HG02840 (cell line): Measurements from ENCODE around the gene LRRC14B.
"Not testable (repeated sequence)": the region's sequence is repeated elsewhere in the genome, so short reads cannot be mapped to it uniquely, and the experiment has no call there.

ENCODE experiments used
- ATAC-seq: cut with Tn5 transposase; IDR thresholded peaks from one replicate; pipeline ENCODE4 v1.9.1; 2021; ENCODE audit warnings: mild to moderate bottlenecking, moderate library complexity, moderate number of reproducible peaks; ENCODE audit not compliant: unreplicated experiment, low FRiP score

The LRRC14B gene

DNA sequence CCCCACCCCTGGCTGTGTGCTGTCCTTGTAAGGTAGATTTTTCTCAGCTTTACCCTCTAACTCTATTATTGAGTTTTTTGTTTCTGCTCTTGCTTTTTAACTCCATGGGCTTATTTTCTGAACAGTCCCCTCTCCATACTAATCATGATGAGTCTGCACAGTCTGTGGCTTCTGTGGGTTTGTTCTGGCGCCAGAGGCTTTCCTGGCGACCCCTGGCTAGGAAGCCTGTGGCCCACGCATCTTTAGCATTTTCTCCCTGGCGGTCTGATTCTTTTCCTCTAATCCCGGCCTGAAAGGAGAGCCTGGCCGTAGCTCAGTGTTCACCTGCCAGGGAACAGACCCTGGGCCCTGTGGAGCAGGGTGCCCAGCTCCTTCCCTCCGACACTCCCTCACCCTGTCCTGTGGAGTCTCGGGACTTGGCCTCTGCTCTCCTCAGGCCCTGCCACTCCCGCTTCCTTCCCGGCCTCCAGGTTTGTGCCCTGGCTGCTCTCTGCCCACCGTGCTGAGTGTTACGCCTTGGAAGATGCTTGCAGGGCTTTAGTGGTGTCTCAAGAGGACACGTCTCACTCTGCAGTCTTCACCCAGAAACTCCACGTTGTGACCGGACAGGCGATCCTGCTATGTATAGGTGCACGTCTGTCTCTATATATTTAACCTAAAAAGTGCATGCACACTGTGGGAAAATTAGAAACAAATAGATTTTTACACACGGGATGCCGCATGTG is 31.7 kb upstream of the LRRC14B start:
- ATAC-seq: no peak

DNA sequence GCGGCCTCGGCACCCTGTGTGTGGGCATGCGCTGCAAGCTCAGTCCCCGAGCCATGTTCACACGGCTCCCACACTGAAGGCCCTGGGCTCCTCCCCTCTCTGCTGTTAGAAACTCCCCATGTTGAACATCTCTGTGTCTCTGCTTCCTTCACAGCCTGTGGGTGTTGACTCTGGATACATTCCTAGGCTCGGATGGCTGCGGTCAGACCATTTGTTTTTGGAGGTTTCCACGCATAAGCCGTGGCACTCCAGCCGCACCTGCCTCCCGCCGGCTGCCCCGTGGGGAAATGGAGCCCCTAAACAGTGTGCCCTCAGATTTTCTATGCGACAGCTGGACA is 31.2 kb upstream of the LRRC14B start:
- no peak for ATAC-seq

DNA sequence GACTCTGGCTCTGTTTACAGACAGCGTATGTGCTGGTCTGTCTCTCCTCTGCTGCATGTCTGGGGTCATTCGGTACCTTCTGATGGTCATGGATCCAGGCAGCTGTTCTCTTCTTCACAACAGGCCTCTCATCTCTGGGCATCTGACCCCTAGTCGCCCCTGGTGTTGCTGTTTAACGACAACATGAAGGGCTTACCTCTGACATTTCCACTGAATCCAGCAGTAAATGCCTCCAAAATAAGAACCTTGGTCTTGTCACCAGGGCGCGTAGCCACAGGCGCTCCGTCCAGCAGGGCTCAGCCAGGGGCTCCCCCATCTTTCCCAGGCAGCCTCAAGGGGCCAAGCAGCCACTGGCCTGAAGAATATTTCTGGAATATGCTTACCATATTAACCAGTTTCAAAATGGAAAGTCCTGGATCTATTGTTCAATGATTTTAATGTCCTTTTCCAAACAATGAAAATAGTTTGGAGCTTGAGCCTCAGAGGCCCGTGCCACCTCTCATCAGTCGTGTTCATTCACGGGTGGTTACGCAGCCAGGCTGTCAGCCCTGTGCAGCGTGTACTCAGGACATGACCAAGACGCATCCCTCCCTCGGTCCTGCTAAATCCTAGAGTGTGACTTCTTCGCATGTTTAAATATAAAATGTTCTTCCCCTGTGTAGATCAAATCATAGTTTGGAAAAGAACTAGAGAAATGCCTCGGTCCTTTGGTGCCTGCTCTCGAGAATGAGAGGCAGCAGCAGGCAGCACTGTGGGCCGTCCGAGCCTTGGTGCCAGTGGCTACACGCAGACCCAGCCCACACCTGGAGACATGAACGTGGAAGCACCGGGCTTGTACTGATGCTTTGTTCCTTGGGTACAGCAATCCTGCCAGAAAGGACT is 30.1 kb upstream of the LRRC14B start:
- no peak for ATAC-seq

DNA sequence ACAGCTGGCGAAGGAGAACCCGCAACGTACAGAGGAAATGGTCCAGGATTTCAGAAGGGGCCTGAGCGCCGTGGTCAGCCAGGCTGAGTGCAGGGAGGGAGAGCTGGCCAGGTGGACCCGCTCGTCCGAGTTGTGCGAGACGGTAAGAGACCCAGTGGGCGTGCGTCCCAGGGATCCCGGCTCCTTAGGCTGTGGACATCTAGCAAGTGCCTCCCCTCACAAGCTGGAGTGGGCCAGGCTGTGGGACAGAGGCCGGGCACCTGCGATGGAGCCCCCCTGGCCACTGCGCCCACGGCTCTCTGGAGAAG is 29.5 kb upstream of the LRRC14B start:
- ATAC-seq: no peak

DNA sequence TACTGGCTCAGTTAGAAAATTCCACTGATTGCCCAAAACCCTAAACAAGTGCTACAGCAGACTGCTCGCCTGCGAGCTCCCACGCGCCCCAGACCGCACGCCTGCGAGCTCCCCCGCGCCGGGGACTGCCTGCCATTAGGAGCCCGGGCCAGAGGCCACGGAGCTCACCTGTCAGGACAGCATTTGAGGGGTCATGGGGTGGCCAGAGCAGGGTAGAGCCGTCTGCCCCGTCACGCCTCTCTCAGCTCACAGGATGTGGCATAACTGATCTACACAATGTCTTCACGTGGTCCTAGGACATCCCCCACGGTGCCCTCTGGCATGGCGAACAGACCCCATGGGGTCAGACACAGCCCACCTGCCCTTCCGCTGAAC is 29.1 kb upstream of the LRRC14B start:
- ATAC-seq: no peak

DNA sequence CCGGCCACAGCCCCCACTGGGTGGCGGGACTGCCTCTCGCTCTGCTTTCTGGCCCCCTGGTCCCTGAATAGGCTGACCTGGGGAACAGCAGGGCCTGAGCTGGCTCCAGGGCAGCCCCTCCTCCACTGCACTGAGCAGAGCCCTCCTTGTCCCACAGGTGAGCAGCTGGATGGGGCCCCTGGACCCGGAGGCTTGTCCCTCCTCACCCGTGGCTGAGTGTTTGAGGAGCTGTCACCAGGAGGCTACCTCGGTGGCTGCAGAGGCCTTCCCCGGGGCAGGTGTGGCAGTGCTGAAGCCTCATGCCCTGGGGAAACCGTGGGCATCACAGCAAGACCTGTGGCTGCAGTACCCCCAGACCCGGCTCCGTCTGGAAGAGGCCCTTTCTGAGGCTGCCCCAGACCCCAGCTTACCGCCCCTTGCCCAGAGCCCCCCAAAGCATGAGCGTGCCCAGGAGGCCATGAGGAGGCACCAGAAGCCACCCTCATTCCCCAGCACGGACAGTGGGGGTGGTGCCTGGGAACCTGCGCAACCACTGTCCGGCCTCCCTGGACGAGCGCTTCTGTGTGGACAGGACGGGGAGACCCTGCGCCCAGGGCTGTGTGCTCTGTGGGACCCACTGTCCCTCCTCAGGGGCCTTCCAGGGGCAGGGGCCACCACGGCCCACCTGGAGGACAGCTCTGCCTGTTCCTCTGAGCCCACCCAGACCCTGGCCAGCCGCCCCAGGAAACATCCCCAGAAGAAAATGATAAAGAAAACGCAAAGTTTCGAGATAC is 28.5 kb upstream of the LRRC14B start:
- no peak for ATAC-seq

DNA sequence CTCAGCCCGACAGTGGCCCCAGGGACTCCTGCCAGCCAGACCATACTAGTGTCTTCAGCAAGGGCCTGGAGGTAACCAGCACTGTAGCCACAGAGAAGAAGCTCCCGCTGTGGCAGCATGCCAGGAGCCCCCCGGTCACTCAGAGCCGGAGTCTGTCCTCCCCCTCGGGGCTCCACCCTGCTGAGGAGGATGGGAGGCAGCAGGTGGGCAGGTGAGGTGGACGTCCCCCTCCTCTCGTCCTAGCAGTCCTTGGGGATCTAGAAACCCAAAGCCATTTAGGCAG is 28.0 kb upstream of the LRRC14B start:
- no peak for ATAC-seq

DNA sequence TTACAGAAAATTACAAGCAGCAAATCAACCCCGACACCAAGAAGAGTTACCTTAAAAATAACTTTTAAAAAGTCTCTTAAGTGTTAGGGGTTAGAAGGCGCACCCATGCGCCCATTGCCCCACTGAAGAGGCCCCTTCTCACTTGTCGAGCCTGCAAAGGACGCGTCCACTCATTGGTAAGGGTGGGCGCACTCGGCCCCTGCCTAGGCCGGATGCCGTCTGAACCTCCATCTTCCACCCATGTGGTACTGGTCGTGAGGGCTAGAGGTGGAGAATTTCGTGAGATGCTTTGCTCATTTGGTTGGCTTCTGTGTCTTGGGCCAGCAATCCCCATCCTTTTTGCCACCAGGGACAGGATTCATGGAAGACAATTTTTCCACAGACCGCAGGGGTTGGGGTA is 27.5 kb upstream of the LRRC14B start:
- ATAC-seq: no peak

DNA sequence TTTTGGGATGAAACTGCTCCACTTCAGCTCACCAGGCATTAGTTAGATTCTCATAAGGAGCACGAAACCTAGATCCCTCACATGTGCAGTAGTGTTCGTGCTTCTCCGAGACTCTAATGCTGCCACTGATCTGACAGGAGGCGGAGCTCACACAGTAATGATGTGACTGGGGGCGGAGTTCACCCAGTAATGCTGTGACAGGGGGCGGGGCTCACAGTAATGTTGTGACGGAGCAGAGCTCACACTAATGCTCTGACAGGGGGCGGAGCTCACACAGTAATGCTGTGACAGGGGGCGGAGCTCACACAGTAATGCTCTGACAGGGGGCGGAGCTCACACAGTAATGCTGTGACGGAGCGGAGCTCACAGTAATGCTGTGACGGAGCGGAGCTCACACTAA is 27.1 kb upstream of the LRRC14B start:
- no peak for ATAC-seq

DNA sequence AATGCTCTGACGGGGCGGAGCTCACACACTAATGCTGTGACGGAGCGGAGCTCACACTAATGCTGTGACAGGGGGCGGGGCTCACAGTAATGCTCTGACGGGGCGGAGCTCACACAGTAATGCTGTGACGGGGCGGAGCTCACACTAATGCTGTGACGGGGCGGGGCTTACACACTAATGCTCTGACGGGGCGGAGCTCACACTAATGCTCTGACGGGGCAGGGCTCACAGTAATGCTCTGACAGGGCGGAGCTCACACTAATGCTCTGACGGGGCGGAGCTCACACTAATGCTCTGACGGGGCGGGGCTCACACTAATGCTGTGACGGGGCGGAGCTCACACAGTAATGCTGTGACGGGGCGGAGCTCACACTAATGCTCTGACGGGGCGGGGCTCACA is 26.5 kb upstream of the LRRC14B start:
- ATAC-seq: not testable (repeated sequence)

DNA sequence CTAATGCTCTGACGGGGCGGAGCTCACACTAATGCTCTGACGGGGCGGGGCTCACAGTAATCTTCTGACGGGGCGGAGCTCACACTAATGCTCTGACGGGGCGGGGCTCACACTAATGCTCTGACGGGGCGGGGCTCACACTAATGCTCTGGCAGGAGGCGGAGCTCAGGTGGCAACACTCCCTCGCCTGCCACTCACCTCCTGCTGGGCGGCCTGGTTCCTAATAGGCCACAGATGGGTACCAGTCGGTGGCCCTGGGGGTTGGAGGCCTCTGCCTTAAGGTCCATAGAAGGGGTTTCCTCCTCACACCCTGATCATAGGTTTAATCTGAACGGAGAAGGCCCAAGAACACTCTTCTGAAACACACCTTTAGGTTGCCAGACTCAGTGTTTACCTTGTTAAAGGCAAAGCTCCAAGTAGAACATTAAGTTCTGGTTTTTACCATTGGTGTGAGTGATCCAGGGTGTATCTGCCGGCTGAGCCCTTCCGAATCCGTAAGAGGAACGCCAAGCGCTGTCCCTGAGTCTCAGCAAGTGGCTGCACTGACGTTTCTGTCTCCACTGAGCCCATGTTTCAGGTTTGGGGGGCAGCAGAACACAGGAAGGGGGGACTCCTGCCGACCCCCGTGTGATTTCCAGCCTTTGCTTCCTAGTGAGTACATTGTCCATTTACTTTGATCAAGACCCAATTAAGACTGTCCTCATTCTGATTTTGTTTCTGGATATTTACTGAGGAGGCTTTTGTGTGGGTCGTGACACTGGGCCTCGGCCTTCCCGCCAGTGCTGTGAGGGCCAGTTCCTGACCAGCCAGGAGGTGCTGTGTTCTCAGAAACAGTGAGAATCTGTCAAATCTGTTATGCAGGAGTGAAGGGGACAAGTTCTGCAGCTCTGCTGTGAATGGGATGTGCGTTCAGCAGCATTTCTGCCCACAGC is 24.6 kb upstream of the LRRC14B start:
- no peak for ATAC-seq

DNA sequence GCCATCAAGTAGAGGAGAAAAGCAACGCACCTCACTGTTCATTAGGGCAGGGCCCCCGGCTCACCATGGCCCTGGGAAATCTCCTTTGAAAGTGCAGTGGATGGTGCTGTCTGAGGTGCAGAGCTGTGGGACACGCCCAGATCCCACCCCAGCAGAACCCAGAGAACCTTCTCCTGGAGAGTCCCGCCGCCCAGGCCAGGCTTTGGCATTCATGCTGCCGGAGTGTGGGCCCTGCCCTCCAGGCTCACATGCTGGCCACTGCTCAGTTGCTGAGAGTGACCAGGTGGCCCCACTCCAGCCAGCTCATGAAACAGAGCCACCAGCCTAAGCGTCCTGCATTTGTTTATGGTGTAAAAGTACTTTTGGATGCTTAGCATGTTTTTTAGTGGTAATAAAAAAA is 23.8 kb upstream of the LRRC14B start:
- ATAC-seq: no peak

DNA sequence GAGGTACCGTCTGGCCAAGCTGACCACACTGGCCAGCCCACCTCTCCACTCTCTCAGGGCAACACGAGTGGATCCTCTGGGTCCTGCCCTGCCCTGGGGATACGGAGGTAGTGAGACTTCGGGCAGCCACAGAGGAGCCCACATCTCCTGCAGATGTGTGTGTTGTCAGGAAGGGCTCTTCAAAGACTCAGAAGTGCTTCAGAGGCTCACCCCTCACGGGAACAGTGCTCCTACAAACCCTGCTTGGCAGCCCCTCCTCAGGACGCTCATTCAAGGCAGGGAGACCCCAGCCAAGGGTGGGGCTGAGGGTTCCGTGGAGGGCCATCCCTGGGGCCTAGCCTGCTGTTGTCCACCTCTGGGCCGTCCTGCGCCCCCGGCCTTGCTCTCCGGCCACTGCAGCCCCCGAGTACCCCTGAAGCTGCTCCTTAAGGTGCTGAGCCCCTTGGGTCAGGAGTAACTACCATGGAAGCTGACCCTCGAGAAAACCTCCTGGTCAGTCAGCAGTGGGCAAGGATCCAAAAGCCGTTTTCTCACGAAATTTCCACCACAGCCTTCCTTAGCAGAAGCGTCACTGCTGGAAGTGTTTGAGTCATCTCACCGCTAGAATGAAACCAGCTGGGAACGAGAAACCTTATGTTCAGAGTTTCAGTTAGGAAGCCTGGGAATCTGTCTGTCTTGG is 23.2 kb upstream of the LRRC14B start:
- ATAC-seq: no peak

DNA sequence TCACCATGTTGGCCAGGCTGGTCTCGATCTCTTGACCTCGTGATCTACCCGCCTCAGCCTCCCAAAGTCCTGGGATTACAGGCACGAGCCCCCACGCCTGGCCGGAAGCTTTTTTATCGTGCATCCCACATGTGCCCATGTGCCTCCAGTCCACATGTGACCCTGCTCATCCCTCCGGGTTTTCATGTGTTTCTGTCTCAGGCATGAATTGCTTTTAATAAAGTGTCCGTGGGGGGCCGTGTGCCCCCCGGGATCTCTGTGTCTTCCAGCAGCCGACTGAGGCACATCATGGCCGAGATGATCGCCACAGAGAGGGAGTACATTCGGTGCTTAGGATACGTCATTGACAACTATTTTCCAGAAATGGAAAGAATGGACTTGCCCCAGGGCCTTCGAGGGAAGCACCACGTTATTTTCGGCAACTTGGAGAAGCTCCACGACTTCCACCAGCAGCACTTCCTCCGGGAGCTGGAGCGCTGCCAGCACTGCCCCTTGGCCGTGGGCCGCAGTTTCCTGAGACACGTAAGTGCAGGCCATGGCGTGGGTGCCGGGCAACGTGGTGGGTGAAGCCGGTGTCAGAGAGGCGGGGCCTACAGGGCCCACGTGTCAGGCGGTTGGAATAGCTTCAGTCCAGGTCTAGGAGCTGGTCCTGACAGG is 22.1 kb upstream of the LRRC14B start:
- no peak for ATAC-seq

DNA sequence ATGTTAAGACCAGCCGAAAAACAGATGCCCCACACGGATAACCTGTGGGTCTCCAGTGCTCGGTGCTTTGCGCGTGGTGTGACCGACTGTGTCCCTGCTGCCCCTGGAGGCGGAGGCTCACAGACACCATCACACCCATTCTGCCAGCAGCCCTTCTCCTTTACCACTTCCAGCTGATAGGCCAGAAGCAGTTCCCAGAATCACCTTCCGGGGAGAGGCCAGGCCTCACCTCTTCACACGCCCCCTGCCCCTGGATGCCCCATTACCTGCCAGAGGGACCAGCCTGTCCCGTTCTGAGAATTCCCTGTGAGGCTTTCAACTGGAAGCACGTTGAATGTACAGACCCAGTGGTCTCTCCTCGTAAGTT is 21.6 kb upstream of the LRRC14B start:
- no peak for ATAC-seq

DNA sequence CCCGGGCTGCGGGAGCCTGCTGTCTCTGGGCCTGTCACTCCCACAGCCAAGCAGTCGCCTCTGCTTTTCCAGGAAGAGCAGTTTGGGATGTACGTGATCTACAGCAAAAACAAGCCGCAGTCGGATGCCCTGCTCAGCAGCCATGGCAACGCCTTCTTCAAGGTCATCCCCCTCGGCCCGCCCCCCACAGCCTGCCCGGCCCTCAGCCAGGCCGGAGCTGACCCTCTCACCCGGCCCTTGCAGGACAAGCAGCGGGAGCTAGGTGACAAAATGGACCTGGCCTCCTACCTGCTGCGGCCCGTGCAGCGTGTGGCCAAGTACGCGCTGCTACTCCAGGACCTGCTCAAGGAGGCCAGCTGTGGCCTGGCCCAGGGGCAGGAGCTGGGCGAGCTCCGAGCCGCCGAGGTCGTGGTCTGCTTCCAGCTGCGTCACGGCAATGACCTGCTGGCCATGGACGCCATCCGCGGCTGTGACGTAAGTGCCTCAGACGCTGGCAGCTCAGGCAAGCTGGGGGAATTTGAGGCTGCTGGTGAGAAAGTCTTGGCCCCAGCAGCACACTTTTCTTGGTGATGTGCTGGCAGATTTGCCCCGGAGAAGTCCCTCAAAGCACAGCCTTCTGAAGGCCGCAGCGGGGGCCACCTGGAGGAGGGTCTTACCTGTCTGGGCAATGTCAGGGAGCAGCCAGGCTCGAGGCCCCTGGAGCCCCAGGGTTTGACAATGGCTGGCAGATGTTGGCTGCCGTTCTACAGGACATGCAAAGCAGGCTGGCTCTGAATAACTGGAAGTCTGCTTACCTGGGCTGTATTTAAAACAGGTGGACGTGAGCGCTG is 20.1 kb upstream of the LRRC14B start:
- no peak for ATAC-seq

DNA sequence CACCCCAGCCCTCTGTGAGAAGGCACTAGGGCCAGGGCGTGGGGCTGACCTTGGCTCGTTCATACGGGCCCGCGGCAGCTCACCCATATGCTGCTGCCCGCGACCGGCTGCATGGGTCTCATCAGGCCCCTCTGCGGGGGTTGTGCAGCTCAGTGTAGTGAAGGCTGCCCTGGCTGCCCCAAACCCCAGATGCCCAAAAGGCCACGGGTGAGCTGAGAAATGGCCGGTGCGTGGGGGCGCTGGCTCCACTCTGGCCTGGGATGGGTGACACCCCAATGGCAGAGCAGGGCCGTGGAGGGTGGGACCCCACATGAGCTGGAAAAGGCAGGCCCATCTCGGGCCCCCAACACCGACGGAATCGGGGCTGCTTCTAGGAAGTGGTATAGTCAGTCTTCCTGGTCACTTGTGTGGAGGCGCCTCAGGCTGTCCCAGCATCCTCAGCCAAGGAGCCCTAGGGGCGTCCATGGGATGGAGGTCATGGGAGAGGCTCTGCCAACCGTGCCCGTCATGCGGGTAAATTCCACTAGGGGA is 19.4 kb upstream of the LRRC14B start:
- ATAC-seq: no peak

DNA sequence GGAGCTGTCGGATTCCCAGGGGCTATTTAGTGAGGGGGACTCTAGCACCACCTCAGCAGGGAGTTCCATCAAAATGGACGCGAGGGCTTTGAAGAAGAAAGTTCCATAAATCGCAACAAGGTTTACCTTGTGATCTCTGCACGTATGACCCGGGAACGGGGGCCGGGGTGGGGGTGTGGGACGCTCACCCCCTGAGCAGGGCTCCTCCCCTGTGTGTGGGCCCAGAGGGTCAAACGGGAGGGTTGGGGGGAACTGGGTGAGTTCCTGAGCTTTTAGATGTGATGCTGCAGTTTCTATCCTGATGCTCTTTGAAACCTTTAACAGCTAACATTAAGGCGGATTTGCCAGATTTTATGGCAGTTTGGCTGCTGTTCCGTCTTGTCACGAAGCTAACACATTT is 18.9 kb upstream of the LRRC14B start:
- ATAC-seq: no peak

DNA sequence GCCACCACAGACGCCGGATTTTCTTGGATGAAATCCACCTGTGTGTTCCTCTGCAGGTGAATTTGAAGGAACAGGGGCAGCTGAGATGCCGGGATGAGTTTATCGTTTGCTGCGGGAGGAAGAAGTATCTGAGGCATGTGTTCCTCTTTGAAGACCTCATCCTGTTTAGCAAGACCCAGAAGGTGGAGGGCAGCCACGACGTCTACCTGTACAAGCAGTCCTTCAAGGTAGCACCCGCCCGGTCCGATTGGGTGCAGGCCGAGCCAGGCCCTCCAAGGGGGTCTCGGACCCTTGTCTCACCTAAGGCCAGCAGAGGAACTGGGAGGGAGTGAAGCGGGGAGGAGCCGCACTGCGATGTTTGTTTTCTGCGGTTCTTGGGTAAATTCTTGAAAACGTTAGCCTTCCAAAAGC is 18.4 kb upstream of the LRRC14B start:
- no peak for ATAC-seq
